HUES64 (cell line): Measurements from ENCODE around the gene SCAF11. TPM values are rescaled to one million over a fixed set of nuclear protein-coding genes. Genes with fewer than 3 reads are reported as not detected.
"Not testable (repeated sequence)": the region's sequence is repeated elsewhere in the genome, so short reads cannot be mapped to it uniquely, and the experiment has no call there.

Experiments
- H3K27ac ChIP-seq: 2 replicates; pipeline ENCODE4 v1.7.0; 2013; ENCODE audit warnings: low read depth, low read length, inconsistent platforms
- H3K27me3 ChIP-seq: 2 replicates; pipeline ENCODE4 v1.6.1; 2013; ENCODE audit warnings: mild to moderate bottlenecking, low read length; ENCODE audit not compliant: insufficient read depth
- H3K36me3 ChIP-seq: 2 replicates; pipeline ENCODE4 v1.6.1; 2013; ENCODE audit warnings: mild to moderate bottlenecking, low read length; ENCODE audit not compliant: insufficient read depth
- H3K4me1 ChIP-seq: 2 replicates; pipeline ENCODE4 v1.6.1; 2013; ENCODE audit warnings: mild to moderate bottlenecking, low read length, moderate library complexity; ENCODE audit not compliant: insufficient read depth
- H3K4me3 ChIP-seq: 2 replicates; pipeline ENCODE4 v1.5.1; 2013; ENCODE audit warnings: mild to moderate bottlenecking, low read length, moderate library complexity
- H3K9ac ChIP-seq: 2 replicates; pipeline ENCODE4 v1.6.1; 2013; ENCODE audit warnings: mild to moderate bottlenecking, low read depth, low read length
- H3K9me3 ChIP-seq: 2 replicates; pipeline ENCODE4 v1.6.1; 2013; ENCODE audit warnings: low read depth, low read length; ENCODE audit not compliant: insufficient read depth
- WGBS: fragments of 150-250, 120-280 bp; methylation state at CpG from one replicate; pipeline ENCODE4 v1.1.7; 2013; ENCODE audit warnings: missing lambda C conversion rate; 5-methylcytosine and 5-hydroxymethylcytosine counted together
- polyA plus RNA-seq, 2 experiments: library from polyadenylated mRNA; stranded (reverse); fragments of 50-300 nt; gene quantifications; one replicate each; pipeline ENCODE4 v1.2.3, GENCODE V29; 2013

SCAF11 gene
- polyA plus RNA-seq (2013, experiment 1 of 2): 47.6 TPM
- 57.7 TPM for polyA plus RNA-seq (2013, experiment 2 of 2)

GRCh38 chr12:45990468-45991283, at the start of gene SCAF11:
SCAF11 (minus strand) TSS chr12:45990574; CDS start chr12:45964167, 26,407 bp downstream.
- no peaks in the 10 kb centered on the region for H3K9me3 ChIP-seq
- H3K27ac ChIP-seq: peak within 1 kb of the TSS; percentile 97
- H3K36me3 ChIP-seq: 0 out of 2 replicates have a peak, but pooled peaks cover 8% of the 10 kb centered on the region
- H3K4me1 ChIP-seq: peaks cover 26% of the 10 kb centered on the region
- no peaks in the 10 kb centered on the region for H3K27me3 ChIP-seq
- H3K9ac ChIP-seq: peak within 1 kb of the TSS; percentile 95
- 11% methylated on average over 54 of the region's 54 CpGs for WGBS
- peak within 1 kb of the TSS; percentile 94 for H3K4me3 ChIP-seq

GRCh38 chr12:46037066-46037465, 46.7 kb upstream of the SCAF11 start:
- not testable (repeated sequence) for H3K36me3 ChIP-seq, H3K4me3 ChIP-seq, H3K9me3 ChIP-seq, H3K27me3 ChIP-seq, H3K27ac ChIP-seq, H3K9ac ChIP-seq, H3K4me1 ChIP-seq
- WGBS: 42% methylated on average over 4 of the region's 4 CpGs

DNA sequence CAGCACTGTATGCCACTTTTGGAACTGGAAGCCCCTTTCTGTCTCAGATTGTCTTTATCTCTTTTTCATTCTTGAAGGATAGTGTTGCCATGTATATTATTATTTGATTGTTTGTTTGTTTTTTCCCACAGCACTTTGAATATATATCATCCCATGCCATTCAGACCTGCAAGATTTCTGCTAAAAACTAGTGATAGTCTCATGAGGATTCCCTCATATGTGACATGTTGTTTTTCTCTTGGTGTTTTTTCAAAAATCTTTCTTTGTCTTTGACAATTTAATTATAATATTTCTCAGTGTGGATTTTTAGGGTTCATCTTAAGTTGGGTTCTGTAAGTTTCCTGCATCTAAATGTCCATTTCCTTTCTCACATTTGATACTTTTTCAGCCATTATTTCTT, 36.8 kb upstream of the SCAF11 start:
- no peaks in the 10 kb centered on the region for H3K36me3 ChIP-seq
- H3K4me3 ChIP-seq: no peak overlapping the region
- H3K27me3 ChIP-seq: no peaks in the 10 kb centered on the region
- H3K4me1 ChIP-seq: 0 out of 2 replicates have a peak, but pooled peaks cover under 1% of the 10 kb centered on the region
- peaks cover 36% of the 10 kb centered on the region for H3K9me3 ChIP-seq
- H3K27ac ChIP-seq: no peak overlapping the region
- no peak overlapping the region for H3K9ac ChIP-seq

DNA sequence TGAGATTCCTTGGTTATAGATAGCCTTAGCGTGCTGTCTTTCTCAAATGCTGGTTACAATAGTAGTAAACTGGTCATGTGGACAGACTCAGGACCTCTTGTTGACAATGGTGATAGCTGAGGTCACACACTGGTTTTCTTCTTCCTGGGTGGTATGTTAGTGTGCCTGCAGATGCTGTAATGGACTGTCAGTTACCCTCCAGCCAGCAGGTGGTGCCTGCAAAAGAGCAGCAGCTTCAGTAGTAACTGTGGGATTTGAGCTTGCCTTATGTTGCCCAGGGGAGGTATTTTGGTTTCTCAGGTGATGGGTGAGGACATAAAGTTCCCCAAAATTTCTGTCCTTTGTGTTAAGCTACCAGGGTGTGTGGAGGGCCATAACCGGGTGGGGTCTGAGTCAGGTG, 33.7 kb upstream of the SCAF11 start:
- 93% methylated on average over 2 of the region's 2 CpGs for WGBS

DNA sequence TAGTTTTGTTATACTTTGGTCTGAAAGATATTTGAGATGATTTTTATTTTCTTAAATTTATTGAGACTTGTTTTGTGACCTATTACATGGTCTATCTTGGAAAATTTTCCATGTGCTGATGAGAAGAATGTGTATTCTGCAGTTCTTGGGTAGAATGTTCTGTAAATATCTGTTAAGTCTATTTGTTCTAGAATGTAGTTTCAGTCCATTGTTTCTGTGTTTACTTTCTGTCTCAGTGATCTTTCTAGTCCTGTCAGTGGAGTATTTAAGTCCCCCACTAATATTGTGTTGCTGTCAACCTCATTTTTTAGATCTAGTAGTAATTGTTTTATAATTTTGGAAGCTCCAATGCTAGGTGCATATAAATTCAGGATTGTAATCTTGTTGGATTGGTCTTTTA, 30.4 kb upstream of the SCAF11 start:
- Histone ChIP-seq H3K4me3 (no peak overlapping the region), H3K27ac (no peak overlapping the region), H3K4me1 (peaks cover 12% of the 10 kb centered on the region; the same call in 1 of the 2 replicates), H3K27me3 (no peaks in the 10 kb centered on the region), H3K9ac (no peak overlapping the region), H3K9me3 (peaks cover 16% of the 10 kb centered on the region), H3K36me3 (no peaks in the 10 kb centered on the region)

More for the DNA sequence above, 33.7 kb upstream of the SCAF11 start:
- Histone ChIP-seq H3K9me3 (peaks cover 36% of the 10 kb centered on the region), H3K27ac (no peak overlapping the region), H3K9ac (no peak overlapping the region), H3K4me3 (no peak overlapping the region), H3K36me3 (no peaks in the 10 kb centered on the region), H3K27me3 (no peaks in the 10 kb centered on the region), H3K4me1 (peaks cover 12% of the 10 kb centered on the region; the same call in 1 of the 2 replicates)

- H3K27me3 ChIP-seq: not testable (repeated sequence)
- WGBS: 96% methylated on average over 4 of the region's 4 CpGs
Observed at GRCh38 chr12:46018712-46019111, 28.3 kb upstream of the SCAF11 start.

GRCh38 chr12:46017866-46018375, 27.5 kb upstream of the SCAF11 start:
- H3K27ac ChIP-seq, H3K9ac ChIP-seq, H3K27me3 ChIP-seq, H3K4me3 ChIP-seq, H3K9me3 ChIP-seq, H3K36me3 ChIP-seq: not testable (repeated sequence)
- 92% methylated on average over 33 of the region's 33 CpGs for WGBS
- H3K4me1 ChIP-seq: peaks cover 12% of the 10 kb centered on the region; the same call in 1 of the 2 replicates

More at GRCh38 chr12:46018712-46019111, 28.3 kb upstream of the SCAF11 start:
- H3K4me3 ChIP-seq, H3K9ac ChIP-seq, H3K9me3 ChIP-seq, H3K36me3 ChIP-seq, H3K27ac ChIP-seq: not testable (repeated sequence)
- peaks cover 12% of the 10 kb centered on the region; the same call in 1 of the 2 replicates for H3K4me1 ChIP-seq

DNA sequence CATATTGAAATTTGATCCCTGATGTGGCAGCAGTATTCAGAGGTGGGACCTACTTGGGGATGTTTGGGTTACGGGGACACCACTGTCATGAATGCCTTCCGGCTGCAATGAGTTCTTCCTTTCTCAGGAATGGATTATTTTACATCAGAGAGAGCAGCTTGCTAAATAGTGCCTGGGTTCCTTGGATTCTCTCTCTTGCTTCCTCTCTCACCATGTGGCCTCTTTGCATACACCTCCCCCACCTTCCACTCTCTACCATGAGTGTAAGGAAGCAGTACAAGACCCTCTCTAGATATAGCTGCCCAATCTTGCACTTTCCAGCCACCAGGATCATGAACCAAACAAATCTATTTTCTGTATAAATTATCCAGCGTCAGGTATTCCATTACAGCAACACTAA, 15.4 kb upstream of the SCAF11 start:
- no peaks in the 10 kb centered on the region for H3K36me3 ChIP-seq
- 0 out of 2 replicates have a peak, but pooled peaks cover 4% of the 10 kb centered on the region for H3K9me3 ChIP-seq
- no peak overlapping the region for H3K9ac ChIP-seq
- 91% methylated on average over 3 of the region's 3 CpGs for WGBS
- H3K4me1 ChIP-seq: peaks cover 3% of the 10 kb centered on the region; the same call in 1 of the 2 replicates
- no peaks in the 10 kb centered on the region for H3K27me3 ChIP-seq
- H3K27ac ChIP-seq: no peak overlapping the region
- 0 out of 2 replicates have a peak overlapping the region, but pooled peaks have one; percentile 3 for H3K4me3 ChIP-seq

DNA sequence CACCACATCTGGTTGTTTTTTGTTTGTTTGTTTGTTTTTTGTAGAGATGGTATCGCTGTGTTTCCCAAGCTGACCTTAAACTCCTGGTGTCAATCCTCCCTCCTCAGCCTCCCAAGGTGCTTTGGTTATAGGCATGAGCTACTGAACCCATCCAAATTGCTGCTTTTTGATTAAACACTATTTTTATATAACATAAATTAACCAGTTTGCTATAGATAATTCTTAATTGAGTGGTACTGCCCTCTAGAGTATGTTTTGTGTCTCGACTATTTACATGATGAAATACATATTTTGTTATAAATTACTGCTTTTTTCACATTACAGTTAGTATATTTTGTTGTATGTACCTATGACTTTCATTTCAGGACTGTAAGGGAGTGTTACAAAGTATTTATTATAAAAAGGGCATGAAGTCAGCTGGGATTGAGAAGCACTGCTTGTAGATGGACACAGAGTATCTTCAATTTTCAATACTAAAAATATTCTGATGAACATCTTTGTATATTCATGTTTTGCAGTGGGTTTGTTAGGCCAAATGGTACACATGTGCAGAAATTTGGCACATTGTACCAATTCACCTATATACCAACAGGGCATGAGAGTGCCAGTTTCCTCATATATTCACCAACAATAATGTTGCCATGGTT, 14.9 kb upstream of the SCAF11 start:
- 0 out of 2 replicates have a peak, but pooled peaks cover 4% of the 10 kb centered on the region for H3K9me3 ChIP-seq
- H3K27ac ChIP-seq: no peak overlapping the region
- no peaks in the 10 kb centered on the region for H3K36me3 ChIP-seq
- WGBS: 100% methylated on average over 1 of the region's 2 CpGs
- peaks cover 3% of the 10 kb centered on the region; the same call in 1 of the 2 replicates for H3K4me1 ChIP-seq
- H3K4me3 ChIP-seq: no peak overlapping the region
- H3K9ac ChIP-seq: no peak overlapping the region
- no peaks in the 10 kb centered on the region for H3K27me3 ChIP-seq

DNA sequence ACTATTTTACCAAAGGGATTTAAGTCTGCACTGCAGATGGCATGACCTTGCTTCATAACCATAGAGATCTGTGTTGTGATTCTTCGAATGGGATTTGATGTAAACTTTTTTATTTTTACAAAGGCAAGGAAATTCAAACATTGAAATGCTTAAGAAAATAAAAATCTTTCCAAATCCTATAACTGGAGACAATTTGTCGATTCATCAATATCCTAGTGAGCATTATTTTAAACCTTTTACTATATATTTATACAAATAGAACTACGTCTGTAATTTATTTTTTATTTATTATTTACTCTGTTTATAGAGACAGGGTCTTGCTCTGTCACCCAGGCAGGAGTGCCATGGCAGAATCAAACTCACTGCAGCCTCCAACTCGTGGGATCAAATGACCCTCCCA, 14.3 kb upstream of the SCAF11 start:
- no peak overlapping the region for H3K27ac ChIP-seq
- peaks cover 4% of the 10 kb centered on the region; the same call in 1 of the 2 replicates for H3K9me3 ChIP-seq
- H3K4me1 ChIP-seq: peaks cover 3% of the 10 kb centered on the region; the same call in 1 of the 2 replicates
- H3K9ac ChIP-seq: no peak overlapping the region
- H3K4me3 ChIP-seq: no peak overlapping the region
- WGBS: 86% methylated on average over 1 of the region's 4 CpGs
- no peaks in the 10 kb centered on the region for H3K36me3 ChIP-seq
- H3K27me3 ChIP-seq: no peaks in the 10 kb centered on the region

- not testable (repeated sequence) for H3K4me1 ChIP-seq, H3K36me3 ChIP-seq, H3K27me3 ChIP-seq, H3K4me3 ChIP-seq, H3K9ac ChIP-seq, H3K27ac ChIP-seq
- WGBS: 91% methylated on average over 30 of the region's 30 CpGs
- peaks cover 14% of the 10 kb centered on the region for H3K9me3 ChIP-seq
Observed at GRCh38 chr12:46000076-46000475, 9.7 kb upstream of the SCAF11 start.
